RWPE1 (cell line): ENCODE results near the gene SLC47A2.
A peak's percentile ranks its signal among the peaks of the same experiment; 100 is the strongest.

Experiments
- CTCF ChIA-PET: fragments of 350-600 bp; sonication (Branson Sonifier 250); formaldehyde crosslinking; extraction: SDS; loops from one replicate; lab custom pipeline; 2021; lab: Yijun Ruan, JAX
- POLR2A ChIA-PET: fragments of 400-600 bp; formaldehyde crosslinking; extraction: SDS; loops from one replicate; lab custom pipeline; 2020; ENCODE audit warnings: antibody characterized with exemption; ENCODE audit not compliant: low non-redundant PET; lab: Yijun Ruan, JAX
- DNase-seq: peaks from one replicate; pipeline ENCODE4 v3.0.0; 2012; ENCODE audit warnings: low spot score
- H3K27ac ChIP-seq: fragments of 450-650 bp; 2 replicates; pipeline ENCODE4 v1.5.1; 2017
- TF ChIP-seq, protein P1 (sequence below): fragments of 450-650 bp; conservative IDR thresholded peaks from 2 replicates; pipeline ENCODE4 v1.5.1; 2017; ENCODE audit warnings: low read depth, mild to moderate bottlenecking

Gene SLC47A2

DNA sequence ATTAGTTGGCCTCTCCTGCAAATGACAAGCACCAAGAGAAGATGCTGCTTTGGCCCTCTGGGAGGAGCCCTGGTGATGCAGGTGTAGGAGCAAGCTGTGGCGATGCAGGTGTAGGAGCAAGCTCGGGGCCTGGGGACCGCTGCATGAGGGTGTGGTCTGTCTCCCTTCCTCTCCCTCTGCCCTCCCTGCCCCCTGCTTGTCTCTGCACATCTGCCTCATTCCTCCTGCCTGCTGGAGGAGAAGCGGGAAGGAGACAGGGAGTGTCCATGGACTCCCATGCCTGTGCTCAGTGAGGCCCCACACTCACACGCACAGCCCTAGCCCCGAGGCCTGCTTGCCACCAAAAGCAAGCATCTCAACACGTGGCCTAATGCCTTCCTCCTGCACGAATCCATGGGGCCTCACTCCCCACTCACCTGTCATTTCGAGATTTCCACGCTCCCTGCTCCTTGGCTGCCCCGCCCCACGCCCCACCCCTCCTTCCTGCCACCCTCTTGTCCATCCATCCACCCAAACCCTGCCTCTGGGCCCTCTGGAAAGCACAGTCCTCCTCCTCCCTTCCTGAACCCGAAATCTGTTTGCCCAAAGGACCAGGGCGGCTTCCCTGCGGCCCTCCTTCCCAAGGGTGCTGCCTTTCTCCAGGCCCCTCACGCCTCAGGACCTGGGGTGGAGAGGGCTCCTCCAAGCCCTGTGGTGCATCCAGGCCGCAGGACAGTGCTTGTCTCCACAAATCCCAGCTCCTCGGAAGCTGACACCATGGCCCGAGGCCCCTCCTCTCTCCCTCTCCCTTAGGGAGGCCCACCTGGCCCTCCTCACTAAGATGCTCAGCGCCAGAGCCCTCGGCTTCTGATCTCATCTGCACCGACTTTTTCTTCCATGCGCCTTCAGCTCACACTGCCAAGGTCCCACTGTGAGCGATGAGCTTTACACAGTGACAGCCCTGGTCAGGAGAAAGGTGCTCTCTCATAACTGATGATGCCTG lies 43.5 kb upstream of the SLC47A2 start:
- POLR2A ChIA-PET, result no interaction called here
- H3K27ac ChIP-seq, result peak overlapping the region; percentile 46
- TF ChIP-seq, protein P1, sequence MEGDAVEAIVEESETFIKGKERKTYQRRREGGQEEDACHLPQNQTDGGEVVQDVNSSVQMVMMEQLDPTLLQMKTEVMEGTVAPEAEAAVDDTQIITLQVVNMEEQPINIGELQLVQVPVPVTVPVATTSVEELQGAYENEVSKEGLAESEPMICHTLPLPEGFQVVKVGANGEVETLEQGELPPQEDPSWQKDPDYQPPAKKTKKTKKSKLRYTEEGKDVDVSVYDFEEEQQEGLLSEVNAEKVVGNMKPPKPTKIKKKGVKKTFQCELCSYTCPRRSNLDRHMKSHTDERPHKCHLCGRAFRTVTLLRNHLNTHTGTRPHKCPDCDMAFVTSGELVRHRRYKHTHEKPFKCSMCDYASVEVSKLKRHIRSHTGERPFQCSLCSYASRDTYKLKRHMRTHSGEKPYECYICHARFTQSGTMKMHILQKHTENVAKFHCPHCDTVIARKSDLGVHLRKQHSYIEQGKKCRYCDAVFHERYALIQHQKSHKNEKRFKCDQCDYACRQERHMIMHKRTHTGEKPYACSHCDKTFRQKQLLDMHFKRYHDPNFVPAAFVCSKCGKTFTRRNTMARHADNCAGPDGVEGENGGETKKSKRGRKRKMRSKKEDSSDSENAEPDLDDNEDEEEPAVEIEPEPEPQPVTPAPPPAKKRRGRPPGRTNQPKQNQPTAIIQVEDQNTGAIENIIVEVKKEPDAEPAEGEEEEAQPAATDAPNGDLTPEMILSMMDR, result no peak
- CTCF ChIA-PET, result no interaction called here
- no peak for DNase-seq

- DNase-seq, result no peak
- TF ChIP-seq, protein P1, result no peak
- CTCF ChIA-PET, result interaction anchor here (0.6 kb wide), 1 partner anchor 29 kb away, joined by 3 read pairs; no protein-coding TSS in a partner anchor
- POLR2A ChIA-PET, result no interaction called here
- H3K27ac ChIP-seq, result peak overlapping the region; percentile 100
Measured at GRCh38 chr17:19757536-19758180, 41.3 kb upstream of the SLC47A2 start.

GRCh38 chr17:19756546-19756945 lies 40.2 kb upstream of the SLC47A2 start:
- TF ChIP-seq, protein P1, result no peak
- DNase-seq, result no peak
- POLR2A ChIA-PET, result no interaction called here
- CTCF ChIA-PET, result interaction anchor here (1.1 kb wide), 1 partner anchor 10 kb away, joined by 13 read pairs; no protein-coding TSS in a partner anchor
- peak overlapping the region; percentile 100 for H3K27ac ChIP-seq

DNA sequence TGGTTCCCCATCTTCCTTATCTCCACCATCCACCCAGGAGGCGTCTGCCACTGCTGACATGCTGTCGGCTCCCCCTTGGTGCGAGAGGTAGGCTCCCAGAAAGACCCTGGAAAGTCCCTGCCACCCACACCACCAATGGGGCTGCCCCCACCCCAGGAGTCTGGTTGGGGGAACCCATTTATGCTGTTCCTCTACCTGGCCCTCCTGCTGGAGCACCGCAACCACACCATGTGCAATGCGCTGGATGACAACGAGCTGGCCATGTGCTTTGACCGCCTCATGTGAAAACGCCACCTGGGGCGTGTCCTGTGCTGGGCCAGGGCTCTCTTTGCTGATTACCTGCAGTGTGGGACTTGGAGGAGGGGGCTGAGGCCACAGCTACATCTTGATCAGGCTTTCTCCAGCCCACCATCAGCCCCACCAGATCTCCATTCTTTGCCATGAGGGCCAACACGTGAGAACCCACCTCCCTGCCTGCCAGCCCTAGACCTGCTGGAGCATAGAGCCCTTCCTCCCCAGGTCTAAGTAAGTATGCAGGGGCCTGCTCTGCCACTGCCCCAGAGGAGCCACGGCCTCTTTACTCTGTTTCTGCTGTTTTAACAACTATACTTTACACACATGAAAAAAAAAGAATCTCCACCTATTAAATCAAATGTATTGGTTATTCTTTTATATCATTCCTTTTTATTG lies 39.6 kb upstream of the SLC47A2 start:
- peak overlapping the region; percentile 100 for H3K27ac ChIP-seq
- ChIA-PET CTCF (interaction anchor here (0.6 to 1.1 kb wide), 2 partner anchors 10 to 26 kb away, joined by 4 to 13 read pairs; no protein-coding TSS in a partner anchor), POLR2A (no interaction called here)
- no peak for DNase-seq
- TF ChIP-seq, protein P1, result no peak

- no peak for DNase-seq
- CTCF ChIA-PET, result interaction anchor here (0.6 to 0.8 kb wide), 3 partner anchors 10 to 58 kb away, joined by 3 to 4 read pairs (median 3); no protein-coding TSS in a partner anchor
- H3K27ac ChIP-seq, result peak overlapping the region; percentile 100
- TF ChIP-seq, protein P1, result no peak
- POLR2A ChIA-PET, result no interaction called here
Measured at GRCh38 chr17:19755392-19755791, 39.0 kb upstream of the SLC47A2 start.
